SW480 (cell line): ENCODE results near the gene SMCHD1.
A peak's percentile ranks its signal among the peaks of the same experiment; 100 is the strongest.

Experiments
- DNase-seq: peaks from one replicate; pipeline ENCODE4 v3.0.0-alpha.2; 2016; ENCODE audit warnings: low spot score

Gene SMCHD1

DNA sequence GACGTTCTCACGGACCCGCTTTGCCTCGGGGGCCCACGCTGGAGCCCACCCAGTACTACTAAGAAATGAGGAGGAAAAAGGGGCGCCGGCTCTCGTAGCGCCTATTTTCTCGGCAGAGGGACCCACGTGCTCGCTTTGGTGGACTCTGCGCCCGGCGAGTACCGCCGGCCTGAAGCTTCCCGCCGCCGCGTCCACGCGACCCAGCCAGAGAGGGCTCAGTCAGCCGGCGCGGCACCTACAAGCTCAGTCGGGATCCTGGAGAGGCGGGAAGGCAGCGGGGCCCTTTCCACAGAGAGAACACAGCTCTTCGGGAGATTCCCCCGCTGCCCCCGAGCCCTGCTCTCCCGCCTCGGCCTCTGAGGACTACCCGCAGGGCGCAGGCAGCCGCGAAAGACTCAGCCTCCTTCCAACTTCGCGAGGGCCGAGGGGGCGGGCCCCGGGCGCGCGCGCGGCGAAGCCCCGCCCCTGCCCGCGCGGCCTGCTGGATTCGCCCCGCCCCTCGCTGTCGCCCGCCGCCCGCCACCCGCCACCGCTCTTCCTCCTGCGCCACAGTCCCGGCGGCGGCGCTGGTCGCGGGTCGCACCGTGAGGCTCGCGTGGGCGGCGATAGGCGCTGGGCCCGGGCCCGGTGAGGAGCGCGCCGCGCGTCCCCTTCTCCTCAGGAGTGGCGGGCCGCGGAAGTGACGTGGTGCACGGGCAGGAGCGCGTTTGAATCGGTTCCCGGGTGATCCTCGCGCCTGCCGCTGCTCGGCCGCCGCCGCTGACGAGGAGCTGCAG is at the start of gene SMCHD1:
TSS of gene SMCHD1 (plus strand) at position 549 of the 776 bp plus-strand sequence. CDS start 350 bp downstream, outside the sequence.
- peak; percentile 89 for DNase-seq

DNA sequence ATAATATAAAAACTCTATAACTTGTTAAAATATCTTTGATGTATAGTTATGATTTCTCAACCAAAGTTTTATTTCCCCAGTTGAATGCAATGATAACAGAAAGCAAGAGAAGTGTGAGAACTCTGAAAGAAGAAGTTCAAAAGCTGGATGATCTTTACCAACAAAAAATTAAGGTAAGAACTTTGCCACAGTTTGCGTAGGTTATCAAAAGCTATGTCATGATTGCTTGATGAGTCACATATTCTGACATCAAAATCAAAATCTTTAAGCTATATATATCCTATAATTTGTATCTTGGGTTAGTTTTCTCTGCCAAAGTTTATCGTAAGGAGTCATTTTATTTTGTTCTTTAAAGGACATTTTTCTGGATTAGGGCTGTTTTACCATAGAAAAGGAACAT is 49.2 kb upstream of the SMCHD1 start:
- DNase-seq = no peak

DNA sequence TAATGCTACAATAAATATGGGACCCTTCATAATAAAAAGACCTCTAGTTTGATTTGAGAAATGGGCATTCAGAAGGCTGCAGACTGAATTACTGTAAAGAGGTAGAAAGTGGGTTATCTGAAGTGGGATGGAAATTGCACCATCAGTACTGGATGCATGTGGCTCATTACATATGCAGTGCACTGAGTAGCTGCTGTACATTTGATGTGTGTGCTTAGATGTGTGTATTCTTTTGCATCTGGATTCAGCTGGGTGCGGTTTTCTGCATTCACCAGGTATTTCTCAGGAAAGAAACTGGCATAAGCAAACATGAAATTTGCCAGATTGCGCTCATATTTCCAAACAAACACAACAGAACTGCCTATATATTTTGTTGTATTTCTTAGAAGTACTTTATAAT is 45.9 kb upstream of the SMCHD1 start:
- no peak for DNase-seq

DNA sequence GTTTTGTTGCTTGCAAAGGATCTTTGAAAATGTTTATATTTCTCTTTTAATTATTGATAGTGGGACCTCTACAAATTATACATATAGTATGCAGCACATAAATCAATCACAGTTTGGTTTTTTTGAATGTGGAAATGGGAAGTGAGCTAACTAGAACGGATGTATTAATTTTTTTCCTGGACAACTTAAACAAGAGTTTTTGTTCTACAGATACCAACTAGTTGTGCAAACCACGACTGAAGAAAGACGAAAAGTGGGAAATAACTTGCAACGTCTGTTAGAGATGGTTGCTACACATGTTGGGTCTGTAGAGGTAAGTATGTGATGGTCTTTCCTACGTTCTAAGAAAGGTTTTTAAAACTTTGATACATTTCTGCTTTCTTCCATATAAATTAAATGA is 45.0 kb upstream of the SMCHD1 start:
- no peak for DNase-seq

DNA sequence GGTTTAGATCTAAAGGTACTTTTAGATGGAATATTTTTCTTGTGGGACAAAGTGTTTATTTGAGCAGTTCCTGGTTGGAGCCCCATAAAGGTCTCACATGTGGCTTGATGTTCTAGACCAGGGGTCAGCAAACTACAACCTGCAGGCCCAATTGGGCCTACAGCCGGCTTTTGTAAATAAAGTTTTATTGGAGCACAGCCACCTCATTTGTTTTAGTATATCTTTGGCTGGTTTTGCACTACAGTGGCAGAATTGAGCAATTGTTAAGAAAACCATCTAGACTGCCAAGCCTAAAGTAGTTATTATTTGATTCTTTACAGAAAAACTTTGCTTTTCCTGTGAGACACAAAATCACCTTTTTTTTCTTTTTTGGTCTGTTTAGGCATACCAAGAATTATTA is 42.5 kb upstream of the SMCHD1 start:
- no peak for DNase-seq

DNA sequence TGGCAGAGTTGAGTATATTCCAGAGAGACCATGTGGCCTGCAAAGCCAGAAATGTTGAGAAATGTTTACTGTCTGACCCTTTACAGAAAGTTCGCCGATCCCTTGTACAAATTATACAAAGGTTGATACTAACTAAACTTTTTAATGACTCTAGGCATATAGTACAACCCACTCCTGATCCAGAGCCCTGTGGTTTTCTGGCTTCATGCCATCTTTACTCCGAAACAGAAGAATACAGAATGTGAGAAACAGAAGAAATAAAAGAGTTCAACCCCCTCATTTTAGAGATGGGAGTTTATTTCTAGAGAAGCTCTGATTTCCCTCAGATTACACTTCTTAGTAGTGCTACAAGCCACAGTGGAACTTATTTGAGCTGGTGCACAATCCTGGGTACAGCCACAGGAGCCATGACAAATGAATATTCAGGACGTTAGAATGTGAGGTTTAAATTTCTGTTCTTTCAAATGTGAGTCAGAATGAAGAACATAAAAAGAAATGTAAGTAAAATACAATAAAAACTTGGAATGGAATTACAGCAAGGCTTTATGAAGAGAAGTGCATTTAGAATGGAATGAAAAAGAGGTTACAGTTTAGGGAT is 38.0 kb upstream of the SMCHD1 start:
- DNase-seq = no peak

DNA sequence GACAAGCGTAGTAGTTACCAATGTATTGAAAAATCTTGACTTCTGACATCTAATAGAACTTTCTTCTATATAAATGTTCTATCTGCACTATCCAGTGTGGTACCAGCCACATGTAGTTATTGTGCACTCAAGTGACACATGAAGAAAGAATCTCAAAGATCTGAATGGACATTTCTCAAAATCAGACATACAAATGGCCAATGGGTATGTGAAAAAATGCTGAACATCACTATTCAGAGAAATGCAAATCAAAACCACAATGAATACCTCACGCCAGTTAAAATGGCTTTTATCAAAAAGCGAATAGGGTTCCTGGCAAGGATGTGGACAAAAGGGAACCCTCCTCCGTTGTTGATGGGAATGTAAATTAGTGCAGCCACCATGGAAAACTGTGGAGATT is 37.5 kb upstream of the SMCHD1 start:
- DNase-seq = no peak

DNA sequence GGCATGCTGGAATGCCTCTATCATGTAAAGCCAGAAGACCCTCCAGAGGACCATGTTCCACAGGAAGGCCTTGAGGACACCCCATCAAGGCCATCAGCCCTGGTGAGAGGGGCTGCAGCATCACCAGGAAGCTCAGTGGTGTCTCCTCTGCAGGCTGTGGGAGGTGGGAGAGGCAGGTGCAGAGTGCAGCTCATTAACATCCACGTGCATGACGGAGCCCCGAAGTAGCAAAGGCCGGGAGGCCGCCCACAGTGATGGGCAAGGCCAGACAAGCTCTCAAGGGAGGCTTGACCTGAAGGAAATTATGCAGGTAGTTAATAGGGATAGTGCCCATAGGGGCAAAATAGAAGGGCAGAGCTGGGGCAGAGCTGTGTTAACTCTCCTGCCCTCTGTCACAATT is 30.3 kb upstream of the SMCHD1 start:
- DNase-seq = no peak

DNA sequence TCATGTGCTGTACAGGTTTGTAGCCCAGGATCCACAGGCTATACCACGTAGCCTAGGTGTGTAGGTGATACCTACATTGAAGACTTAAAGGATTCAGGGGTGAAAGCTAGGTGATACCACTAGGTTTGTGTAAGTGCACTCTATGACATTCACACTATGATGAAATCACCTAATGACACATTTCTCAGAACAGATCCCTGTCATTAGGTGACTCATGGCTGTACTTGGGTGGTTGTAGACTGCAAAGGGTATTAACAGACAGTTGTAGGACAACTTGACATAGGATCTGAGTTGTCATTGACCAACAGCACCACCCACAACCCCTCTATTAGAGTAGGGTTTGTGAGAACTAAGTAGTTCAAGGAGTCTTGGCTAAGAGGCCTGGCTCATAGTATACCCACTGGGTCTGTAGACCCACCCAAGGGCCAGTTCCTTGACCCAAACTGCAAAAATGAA is 27.7 kb upstream of the SMCHD1 start:
- DNase-seq = peak; percentile 63

DNA sequence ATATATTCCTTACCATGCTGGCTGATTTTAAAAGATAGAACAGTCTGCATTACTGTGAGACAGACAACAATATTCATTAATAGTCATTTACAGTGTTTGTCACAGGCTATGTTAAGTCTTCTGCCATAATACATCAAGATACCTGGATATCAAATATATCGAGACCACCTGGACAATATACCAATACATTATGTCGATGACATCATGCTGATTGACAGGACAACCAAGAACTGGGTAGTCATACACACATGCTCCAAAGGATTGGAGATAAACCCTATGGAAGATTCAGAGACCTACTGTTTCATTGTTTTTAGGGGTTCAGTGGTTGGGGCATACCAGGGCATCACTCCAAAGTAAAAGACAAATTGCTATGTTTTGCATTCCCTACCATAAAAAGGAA is 26.5 kb upstream of the SMCHD1 start:
- no peak for DNase-seq

DNA sequence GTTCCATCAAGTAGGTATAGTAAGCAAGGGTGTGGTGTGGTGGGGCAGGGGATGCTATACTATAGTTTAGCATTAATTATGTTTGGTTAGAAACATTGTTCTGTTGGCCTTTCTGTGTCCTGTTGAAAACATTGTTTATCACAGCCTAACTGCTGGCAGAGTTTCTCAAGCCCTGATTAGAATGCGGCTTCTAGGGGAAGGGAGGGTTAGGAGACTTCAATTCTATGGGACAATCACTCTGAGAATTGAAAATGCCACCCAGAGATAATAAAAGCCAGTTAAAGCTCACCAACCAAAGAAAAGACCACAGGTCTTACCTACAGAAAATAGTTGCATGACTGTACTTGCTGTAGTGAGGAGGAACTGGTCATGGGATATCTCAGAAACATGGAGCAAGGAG is 19.9 kb upstream of the SMCHD1 start:
- DNase-seq = no peak

DNA sequence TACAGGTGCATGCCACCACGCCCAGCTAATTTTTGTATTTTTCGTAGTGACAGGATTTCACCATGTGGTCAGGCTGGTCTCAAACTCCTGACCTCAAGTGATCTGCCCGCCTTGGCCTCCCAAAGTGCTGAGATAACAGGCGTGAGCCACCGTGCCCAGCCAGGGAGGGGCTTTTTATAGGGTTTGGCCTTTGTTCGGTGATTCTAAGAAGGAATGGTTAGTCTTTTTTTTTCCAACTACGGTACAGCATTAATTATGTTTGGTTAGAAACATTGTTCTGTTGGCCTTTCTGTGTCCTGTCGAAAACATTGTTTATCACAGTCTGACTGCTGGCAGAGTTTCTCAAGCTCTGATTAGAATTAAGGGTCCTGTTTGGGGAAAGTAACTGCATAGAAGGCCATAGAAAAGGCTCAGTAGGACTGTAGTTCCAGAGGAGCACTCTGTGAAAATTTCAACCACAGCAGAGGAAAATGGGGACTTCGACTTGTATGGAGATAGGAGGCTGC is 19.3 kb upstream of the SMCHD1 start:
- no peak for DNase-seq

DNA sequence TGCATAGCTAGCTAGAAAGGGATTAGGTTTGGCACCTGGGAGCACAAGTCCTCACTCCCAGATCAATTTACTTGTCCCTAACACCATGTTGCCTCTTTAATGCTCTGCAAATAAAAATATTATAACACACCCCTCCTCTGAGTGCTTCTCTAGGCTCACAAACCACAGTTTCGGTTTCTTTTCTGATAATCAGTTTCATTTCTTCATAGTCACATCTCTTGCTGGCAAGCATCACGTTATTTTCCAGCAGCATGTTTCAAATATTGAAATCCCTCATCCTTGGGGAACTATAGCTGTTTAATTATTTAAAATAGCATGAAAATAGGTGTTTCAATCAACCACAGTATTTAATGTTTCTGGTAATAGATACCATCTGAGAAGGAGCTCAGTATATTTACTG is 13.9 kb upstream of the SMCHD1 start:
- no peak for DNase-seq

DNA sequence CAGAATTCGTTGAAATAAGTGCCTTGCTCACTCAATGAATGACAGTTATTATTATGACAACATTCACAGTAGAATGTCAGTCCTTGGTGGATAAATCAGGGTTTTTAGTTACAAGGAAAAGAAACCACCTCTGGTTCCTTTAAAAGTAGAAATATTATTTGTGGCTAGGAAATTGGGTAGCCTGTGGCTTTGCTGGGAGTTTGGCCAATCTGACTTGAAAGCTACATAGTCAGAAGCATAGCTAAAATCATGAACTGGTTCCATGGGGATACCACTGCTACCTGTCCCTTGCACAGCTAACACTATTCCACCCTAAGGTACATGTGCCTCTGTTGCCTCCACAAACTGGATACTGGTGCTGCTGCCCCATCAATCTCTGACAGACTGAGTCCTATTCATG is 12.8 kb upstream of the SMCHD1 start:
- DNase-seq = no peak

DNA sequence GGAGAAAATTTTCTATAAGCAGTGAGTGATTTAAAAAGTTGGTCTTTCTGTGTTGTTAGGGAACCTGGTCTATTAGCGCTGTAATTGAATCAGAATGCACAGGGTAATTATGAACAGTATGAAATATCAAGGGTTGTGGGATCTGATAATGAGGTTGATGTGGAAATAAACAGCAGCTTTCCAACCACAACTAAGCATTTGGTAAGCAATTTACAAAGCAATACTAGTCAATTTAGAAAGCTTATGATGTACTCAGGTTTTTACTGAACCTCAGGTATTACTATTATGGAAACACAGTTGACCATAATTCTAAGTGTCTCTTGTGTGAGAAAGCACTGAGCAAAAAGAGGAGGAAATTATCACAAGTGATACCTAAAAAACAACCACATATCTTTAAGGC is 11.0 kb upstream of the SMCHD1 start:
- DNase-seq = no peak

DNA sequence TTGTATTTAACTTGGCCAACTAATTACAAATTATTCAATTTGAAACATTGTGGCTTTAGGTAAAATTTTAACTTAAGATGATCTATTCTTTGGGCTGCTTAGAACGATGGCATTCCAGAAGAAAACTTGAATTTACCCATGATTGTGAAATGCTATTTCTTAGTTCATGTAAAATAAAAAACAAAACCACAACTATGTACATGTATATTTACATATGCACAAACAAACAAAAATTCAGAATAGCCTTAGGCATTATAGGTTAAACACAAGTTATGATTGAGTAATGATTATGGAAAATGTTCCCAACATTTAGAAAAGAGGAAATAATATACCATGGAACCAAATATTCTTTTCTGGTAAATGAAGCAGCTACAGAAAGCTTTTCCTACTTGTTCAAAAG is 3.5 kb upstream of the SMCHD1 start:
- DNase-seq = no peak

DNA sequence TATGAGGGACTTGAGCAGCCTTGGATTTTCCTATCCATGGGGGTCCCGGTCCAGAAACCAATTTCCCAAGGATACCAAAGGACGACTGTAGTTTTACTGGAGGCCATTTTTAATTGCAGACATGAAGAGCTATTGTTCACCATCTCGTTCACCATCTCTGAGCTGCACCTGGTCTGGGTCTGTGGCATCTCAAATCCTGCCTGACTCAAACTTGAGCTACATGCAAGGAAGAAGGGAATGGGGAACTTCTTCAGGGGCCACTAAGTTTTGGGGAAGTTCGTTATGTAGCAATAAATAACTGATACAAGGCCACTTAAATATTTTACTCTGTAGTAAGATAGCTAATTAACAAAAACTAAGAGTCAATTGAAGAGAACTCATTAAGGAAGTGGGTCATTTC is 2.1 kb upstream of the SMCHD1 start:
- DNase-seq = no peak

DNA sequence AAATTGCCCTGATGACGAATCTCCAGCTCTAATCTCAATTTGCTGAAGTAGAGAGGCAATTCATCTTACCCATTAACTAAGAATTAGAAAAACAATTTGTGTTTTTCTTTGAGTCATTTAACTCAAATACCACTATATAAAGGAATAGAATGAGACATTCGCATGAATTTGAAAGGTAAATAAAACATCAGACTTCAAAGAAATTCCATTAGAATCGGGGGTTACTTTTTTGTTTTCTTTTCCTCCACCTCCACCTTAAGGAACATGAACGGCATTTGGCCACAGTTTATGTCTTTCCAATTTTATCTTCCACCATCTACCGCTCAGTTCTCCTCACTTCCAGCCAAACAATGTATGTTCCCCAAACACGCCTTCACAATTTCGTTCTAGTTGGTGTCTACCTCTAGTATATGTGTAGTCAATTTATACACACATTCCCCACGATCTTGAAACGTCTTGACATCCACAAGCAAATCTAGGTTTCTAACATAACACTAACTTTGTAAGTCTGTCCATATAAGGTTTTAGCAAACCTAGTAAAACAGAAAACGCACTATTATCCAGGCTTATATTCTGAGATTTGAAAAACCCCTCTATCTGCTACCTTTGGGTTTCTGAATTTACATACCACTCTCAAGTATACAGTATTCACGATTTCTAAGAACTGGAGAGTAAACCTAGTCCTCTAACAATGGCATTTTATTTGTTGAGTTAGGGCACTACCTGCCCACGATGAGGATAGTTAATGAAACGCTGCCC is 1.2 kb upstream of the SMCHD1 start:
- DNase-seq = peak; percentile 49

DNA sequence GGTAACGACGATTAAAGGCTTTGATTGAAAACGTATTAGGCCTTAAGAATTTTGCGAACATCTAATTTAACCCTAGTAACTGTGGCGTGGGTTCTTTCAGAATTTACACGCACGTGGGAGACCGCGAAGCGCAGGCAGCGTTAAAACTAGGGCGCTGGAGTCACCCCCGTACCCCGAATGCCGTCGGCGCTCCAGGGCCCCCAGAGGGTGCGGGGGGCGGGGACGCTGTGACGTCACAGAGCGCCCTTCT is 673 bp upstream of the SMCHD1 start:
- no peak for DNase-seq

DNA sequence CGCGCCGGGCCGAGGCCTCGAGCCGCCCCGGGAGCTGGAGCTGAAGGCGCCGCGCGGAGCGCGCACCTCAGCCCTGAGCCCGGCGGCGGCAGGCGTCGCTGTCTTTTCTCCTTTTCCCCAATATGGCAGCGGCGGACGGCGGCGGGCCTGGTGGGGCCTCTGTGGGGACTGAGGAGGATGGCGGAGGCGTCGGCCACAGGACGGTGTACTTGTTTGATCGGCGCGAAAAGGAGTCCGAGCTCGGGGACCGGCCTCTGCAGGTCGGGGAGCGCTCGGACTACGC is 369 bp downstream of the SMCHD1 start:
- DNase-seq = no peak

DNA sequence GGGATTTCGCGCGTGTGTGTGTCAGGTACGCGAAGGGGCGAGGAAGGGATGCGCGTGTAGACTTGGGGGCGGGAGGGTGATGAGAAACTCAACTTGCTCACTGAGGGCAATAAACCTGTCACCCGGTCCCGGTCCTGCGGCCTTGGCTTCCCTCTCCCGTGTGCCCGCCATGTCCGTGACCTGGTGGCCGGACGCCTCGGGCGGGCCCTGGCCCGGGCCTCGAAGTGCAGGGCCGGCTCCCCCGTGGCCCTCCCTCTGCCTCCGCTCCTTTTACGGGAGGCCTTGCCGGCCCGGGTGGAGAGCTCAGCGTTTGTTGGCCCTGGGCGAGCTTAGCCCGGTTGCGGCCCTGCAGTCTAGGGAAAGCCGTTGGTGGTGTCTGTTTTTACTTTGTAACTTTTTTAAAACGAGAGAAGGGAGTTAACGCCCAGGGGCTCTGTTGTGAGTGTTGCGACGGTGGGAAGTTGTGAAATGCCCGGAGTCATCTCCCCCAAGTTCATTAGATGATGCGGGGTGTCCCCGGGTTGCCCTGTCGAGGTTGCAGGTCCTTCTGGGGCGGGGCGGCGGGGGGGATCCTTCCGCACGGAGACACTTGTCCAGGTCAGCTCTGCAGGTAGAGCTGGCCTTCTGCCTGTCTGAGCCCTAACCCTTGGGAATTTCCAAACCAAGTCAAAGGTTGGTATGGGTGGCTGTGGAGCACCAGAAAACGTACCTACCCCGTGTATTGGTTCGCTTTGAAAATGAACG is 883 bp downstream of the SMCHD1 start:
- peak; percentile 47 for DNase-seq

DNA sequence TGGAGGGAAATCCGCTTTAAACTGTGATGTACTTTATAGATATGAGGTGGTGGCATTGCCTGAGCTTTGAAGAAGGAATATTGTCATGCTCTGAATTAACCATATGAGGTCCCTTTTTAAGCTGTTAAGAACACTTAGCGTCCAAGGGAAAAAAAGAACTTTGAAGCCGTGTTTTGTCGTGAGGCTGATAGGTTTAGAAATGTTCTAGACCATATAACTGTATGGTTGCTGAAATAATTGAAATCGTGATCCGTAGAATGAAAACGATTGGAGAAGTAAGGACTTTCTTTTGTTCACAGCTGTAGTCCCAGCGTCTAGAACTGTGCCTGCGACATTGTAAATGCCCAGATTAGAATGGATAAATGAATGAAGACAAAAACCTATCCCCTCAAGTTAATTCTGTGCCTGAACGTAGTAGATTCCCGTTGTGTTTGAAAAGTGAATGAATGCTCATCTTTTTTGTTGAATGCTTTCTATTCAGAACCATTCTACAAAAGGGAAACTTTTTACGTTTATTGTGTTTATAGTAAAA is 1.5 kb downstream of the SMCHD1 start:
- DNase-seq = no peak
